AG08395 (cell line): ENCODE results near the gene EMC9.
"Not testable (repeated sequence)": the region's sequence is repeated elsewhere in the genome, so short reads cannot be mapped to it uniquely, and the experiment has no call there.

ENCODE experiments used
- DNase-seq: peaks from one replicate; pipeline ENCODE4 v3.0.0; 2012; ENCODE audit warnings: mixed read lengths, low spot score

Gene EMC9

DNA sequence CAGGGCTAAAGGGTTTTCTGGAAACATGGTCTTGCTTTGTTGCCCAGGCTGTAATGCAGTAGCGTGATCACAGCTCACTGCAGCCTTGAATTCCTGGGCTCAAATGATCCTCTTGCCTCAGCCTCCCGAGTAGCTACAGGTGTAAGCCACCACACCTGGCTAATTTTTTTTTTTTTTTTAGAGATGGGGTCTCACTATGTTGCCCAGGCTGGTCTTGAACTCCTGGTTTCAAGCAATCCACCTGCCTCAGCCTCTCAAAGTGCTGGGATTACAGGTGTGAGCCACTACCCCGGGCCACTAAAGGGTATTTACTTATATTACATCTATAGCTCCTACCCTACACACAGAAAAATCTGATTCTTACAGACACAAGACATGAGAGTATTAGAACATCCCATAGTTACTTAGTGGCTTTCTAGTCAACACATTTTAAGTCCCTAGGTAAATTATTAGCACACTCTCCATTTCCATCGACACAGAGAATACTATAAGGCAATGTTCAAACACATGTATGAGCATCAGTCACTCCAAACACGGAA lies 33.0 kb downstream of the EMC9 start:
- DNase-seq = no peak

GRCh38 chr14:24106672-24107271 lies 34.6 kb downstream of the EMC9 start:
- DNase-seq = no peak

DNA sequence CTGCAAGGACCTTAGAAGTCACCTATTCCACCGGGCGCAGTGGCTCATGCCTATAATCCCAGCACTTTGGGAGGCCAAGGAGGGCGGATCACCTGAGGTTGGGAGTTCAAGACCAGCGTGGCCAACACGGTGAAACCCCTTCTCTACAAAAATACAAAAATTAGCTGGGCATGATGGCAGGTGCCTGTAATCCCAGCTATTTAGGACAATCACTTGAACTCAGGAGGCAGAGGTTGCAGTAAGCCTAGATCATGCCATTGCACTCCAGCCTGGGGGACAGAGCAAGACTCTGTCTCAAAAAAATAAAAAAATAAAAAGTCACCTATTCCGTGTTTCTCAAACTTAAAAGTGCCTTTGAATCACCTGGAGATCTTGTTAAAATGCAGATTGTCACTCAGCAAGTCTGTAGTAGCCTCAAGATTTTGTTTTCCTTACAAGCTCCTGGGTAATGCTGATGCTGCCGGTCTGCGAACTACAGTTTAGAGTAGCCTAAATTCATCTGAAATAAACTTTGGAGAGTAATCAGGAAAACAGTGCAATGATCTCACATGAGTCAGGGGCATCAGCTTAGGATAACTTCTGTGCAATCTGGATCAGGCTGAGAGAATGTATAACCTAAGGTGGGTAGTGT lies 35.7 kb downstream of the EMC9 start:
- not testable (repeated sequence) for DNase-seq

- no peak for DNase-seq
These were observed 37.9 kb downstream of the EMC9 start for GRCh38 chr14:24103451-24103850.

DNA sequence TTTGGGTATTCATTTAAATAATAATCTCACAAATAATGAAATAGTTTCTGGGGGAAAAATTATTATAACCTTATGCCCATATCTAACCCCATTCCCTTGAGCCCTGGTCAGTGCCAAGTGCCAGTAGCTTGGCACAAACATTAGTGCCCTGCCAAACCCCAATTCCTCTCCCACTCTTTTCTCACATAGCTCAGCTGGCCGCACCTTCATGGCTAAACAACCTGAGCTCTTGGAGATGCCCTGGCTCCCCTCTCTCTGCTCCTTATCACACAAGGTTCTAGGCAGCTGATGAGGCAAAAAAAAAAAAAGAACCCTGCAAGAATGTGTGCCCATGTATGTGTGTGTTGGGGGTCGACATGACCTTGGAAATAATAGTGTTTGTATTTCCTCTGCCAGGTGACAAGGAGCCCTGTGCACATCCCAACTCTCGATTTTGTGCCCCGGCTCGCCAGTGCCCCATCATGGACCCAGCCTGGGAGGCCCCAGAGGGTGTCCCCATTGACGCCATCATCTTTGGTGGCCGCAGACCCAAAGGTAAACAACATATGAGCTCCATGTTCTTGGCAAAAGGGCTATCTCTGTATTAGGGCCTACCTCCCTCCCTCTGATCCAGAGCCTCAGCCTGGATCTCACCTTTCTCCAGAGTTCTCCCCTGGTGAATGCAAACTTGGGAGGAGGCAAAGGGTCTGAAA lies 38.9 kb downstream of the EMC9 start:
- no peak for DNase-seq

DNA sequence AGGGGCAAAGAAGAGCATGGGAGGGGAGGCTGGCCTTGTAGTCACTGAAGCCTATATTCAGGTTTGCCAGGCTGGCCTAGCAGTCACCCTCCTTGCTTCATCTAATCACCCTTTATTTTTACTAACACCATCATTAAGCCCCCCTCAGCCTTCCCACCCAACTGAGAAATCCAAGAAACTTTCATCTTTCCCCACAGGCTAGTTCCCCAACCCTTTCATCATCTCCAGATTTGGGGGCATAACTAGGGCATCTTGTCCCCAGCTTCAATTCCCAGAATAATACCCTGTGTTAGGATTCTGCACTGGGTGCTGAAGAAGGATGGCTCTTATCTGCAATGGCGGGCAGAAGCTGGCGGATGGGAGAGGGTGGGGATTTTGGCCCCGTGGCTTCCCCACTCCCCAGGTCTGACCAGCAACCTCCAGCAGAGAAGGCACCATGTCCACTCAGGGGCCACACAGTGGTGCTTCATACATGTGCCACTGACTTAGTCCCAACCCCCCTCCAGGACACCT lies 40.4 kb downstream of the EMC9 start:
- DNase-seq = no peak

- no peak for DNase-seq
These were observed 41.0 kb downstream of the EMC9 start for GRCh38 chr14:24100197-24100981.

- no peak for DNase-seq
These were observed 42.2 kb downstream of the EMC9 start for GRCh38 chr14:24098927-24099813.

GRCh38 chr14:24098229-24098926 lies 43.0 kb downstream of the EMC9 start:
- DNase-seq = no peak

GRCh38 chr14:24096545-24097181 lies 44.7 kb downstream of the EMC9 start:
- DNase-seq = no peak

- peak; percentile 71 for DNase-seq
These were observed 45.9 kb downstream of the EMC9 start for GRCh38 chr14:24095271-24096068.

DNA sequence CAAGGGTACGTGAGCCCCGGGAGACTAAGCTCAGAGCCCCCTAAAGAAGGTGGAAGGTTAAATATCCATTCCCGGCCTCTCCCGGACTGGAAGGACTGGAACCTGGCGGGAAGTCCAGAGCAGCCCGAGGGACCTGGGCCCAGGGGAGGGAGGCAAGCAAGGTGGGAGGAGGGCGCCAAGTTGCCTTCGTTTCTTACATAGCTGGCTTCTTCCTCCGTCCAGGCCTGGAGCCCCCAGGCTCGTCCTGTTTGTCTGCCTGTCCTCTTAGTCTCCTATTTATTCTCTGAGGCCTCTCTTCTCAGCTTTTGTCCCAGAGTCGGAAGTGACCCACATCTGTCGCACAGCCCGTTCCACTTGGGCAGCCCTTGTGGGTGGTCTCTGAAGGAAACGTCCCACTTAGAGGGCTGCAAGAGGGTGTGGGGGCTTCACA lies 46.5 kb downstream of the EMC9 start:
- peak; percentile 15 for DNase-seq

GRCh38 chr14:24093901-24094840 lies 47.2 kb downstream of the EMC9 start, which contains the start of gene PCK2:
Gene PCK2, plus strand, starts transcription at chr14:24094311. Its CDS starts 95 bp downstream, at chr14:24094406.
- peak; percentile 98 for DNase-seq

GRCh38 chr14:24093207-24093900 lies 48.0 kb downstream of the EMC9 start:
- no peak for DNase-seq

DNA sequence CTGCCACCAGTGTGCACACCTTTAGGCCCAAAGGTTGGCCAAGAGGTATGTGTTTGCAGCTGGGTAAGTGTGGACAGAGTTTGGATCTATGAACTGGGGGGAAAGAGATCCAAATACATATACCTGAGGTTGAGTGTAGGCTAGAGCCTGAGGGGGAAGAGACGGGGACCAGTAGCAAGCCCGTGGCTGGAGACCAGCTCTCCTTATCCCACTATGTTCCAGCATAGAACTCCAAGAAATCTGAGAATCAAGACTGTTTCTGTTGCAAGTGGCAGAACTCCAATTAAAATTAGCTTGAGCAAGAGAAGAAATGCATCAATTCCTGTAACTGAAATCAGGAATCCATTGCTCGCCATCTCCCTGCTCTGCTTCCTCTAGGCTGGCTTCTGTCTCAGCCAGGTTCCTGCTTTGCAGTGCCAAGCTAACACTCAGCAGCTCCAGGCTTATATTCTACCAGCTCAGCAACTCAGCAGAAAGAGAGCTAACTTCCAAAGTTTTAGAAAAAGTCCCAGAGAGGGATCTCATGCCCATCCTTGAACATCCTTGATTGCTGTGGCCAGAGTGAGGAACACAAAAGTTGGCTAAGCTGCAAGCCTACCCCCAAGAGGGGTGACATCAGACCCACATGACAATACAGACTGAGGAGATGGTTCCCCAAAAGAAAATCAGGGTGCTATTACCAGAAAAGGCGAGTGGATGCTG lies 48.7 kb downstream of the EMC9 start:
- no peak for DNase-seq

DNA sequence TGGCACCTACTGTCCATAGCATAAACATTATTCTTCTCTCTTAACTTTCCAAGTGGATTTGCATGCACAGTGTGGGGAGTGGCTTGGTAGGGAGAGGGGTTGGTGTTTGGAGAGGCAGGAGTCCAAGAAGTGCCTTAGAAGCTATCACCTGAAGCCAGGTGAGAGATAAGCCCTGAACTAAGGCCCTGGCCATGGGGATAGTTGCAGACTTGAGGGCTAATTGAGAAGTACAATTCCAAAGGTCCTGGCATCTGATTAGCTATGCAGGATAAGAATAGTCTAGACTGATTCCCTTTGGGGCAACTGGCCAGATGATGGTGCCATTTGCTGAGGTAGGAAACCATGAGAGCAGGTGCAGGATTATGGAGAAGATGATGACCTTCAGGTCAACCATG lies 49.3 kb downstream of the EMC9 start:
- DNase-seq = no peak

- no peak for DNase-seq
These were observed 51.5 kb downstream of the EMC9 start for GRCh38 chr14:24089890-24090289.
